ENCODE data around the gene RBM18.

Gene RBM18

GRCh38 chr9:122281368-122281767, 16.7 kb upstream of the RBM18 start:
- H3K36me3 ChIP-seq (ENCODE audit: insufficient read depth, low read depth, low read length), result peaks cover 55% of the 10 kb centered on the region

GRCh38 chr9:122277285-122277897, 12.8 kb upstream of the RBM18 start:
- peaks cover 47% of the 10 kb centered on the region for H3K36me3 ChIP-seq (ENCODE audit: insufficient read depth, low read depth, low read length)
- H3K27ac ChIP-seq (ENCODE audit: low read length), result no peak overlapping the region
- no peak overlapping the region for H3K9ac ChIP-seq (ENCODE audit: low read depth, low read length)
- peaks cover 11% of the 10 kb centered on the region for H3K9me3 ChIP-seq (ENCODE audit: insufficient read depth, low read depth, low read length)
- H3K4me1 ChIP-seq (ENCODE audit: insufficient read depth, low read length), result peaks cover 3% of the 10 kb centered on the region; the same call in 1 of the 2 replicates
- H3K27me3 ChIP-seq (ENCODE audit: insufficient read depth, low read length), result no peaks in the 10 kb centered on the region
- no peak overlapping the region for H3K4me3 ChIP-seq (ENCODE audit: low read length)

More at GRCh38 chr9:122281368-122281767, 16.7 kb upstream of the RBM18 start:
- Histone ChIP-seq H3K9ac (ENCODE audit: low read depth, low read length) (no peak overlapping the region), H3K4me3 (ENCODE audit: low read length) (no peak overlapping the region), H3K4me1 (ENCODE audit: insufficient read depth, low read length) (peaks cover 6% of the 10 kb centered on the region; the same call in 1 of the 2 replicates), H3K27me3 (ENCODE audit: insufficient read depth, low read length) (no peaks in the 10 kb centered on the region), H3K27ac (ENCODE audit: low read length) (no peak overlapping the region), H3K9me3 (ENCODE audit: insufficient read depth, low read depth, low read length) (peaks cover 11% of the 10 kb centered on the region)

GRCh38 chr9:122276096-122276495, 11.5 kb upstream of the RBM18 start:
- no peak overlapping the region for H3K27ac ChIP-seq (ENCODE audit: low read length)
- H3K4me1 ChIP-seq (ENCODE audit: insufficient read depth, low read length), result no peaks in the 10 kb centered on the region
- peaks cover 11% of the 10 kb centered on the region for H3K9me3 ChIP-seq (ENCODE audit: insufficient read depth, low read depth, low read length)
- H3K27me3 ChIP-seq (ENCODE audit: insufficient read depth, low read length), result no peaks in the 10 kb centered on the region
- peaks cover 44% of the 10 kb centered on the region for H3K36me3 ChIP-seq (ENCODE audit: insufficient read depth, low read depth, low read length)
- no peak overlapping the region for H3K9ac ChIP-seq (ENCODE audit: low read depth, low read length)
- no peak overlapping the region for H3K4me3 ChIP-seq (ENCODE audit: low read length)

- Histone ChIP-seq H3K9ac (ENCODE audit: low read depth, low read length) (no peak overlapping the region), H3K27ac (ENCODE audit: low read length) (no peak overlapping the region), H3K36me3 (ENCODE audit: insufficient read depth, low read depth, low read length) (peaks cover 35% of the 10 kb centered on the region), H3K27me3 (ENCODE audit: insufficient read depth, low read length) (no peaks in the 10 kb centered on the region), H3K4me1 (ENCODE audit: insufficient read depth, low read length) (no peaks in the 10 kb centered on the region), H3K4me3 (ENCODE audit: low read length) (no peak overlapping the region), H3K9me3 (ENCODE audit: insufficient read depth, low read depth, low read length) (peaks cover 11% of the 10 kb centered on the region)
These were observed 9.4 kb upstream of the RBM18 start for GRCh38 chr9:122274055-122274454.

- Histone ChIP-seq H3K27ac (ENCODE audit: low read length) (no peak overlapping the region), H3K9me3 (ENCODE audit: insufficient read depth, low read depth, low read length) (no peaks in the 10 kb centered on the region), H3K9ac (ENCODE audit: low read depth, low read length) (no peak overlapping the region), H3K4me3 (ENCODE audit: low read length) (no peak overlapping the region), H3K4me1 (ENCODE audit: insufficient read depth, low read length) (peaks cover 13% of the 10 kb centered on the region; the same call in 1 of the 2 replicates), H3K27me3 (ENCODE audit: insufficient read depth, low read length) (no peaks in the 10 kb centered on the region), H3K36me3 (ENCODE audit: insufficient read depth, low read depth, low read length) (peaks cover 21% of the 10 kb centered on the region)
These were observed 3.6 kb upstream of the RBM18 start for GRCh38 chr9:122268041-122268814.

- Histone ChIP-seq H3K9me3 (ENCODE audit: insufficient read depth, low read depth, low read length) (no peaks in the 10 kb centered on the region), H3K4me1 (ENCODE audit: insufficient read depth, low read length) (peaks cover 13% of the 10 kb centered on the region; the same call in 1 of the 2 replicates), H3K4me3 (ENCODE audit: low read length) (peak overlapping the region; percentile 99), H3K36me3 (ENCODE audit: insufficient read depth, low read depth, low read length) (peaks cover 12% of the 10 kb centered on the region), H3K27ac (ENCODE audit: low read length) (peak overlapping the region; percentile 72), H3K27me3 (ENCODE audit: insufficient read depth, low read length) (no peaks in the 10 kb centered on the region), H3K9ac (ENCODE audit: low read depth, low read length) (peak overlapping the region; percentile 93)
These were observed 692 bp upstream of the RBM18 start for GRCh38 chr9:122265149-122265915.

- Histone ChIP-seq H3K36me3 (ENCODE audit: insufficient read depth, low read depth, low read length) (peaks cover 25% of the 10 kb centered on the region), H3K9ac (ENCODE audit: low read depth, low read length) (peak overlapping the region; percentile 93), H3K4me1 (ENCODE audit: insufficient read depth, low read length) (peaks cover 13% of the 10 kb centered on the region; the same call in 1 of the 2 replicates), H3K4me3 (ENCODE audit: low read length) (peak overlapping the region; percentile 99), H3K27me3 (ENCODE audit: insufficient read depth, low read length) (no peaks in the 10 kb centered on the region), H3K27ac (ENCODE audit: low read length) (peak overlapping the region; percentile 72), H3K9me3 (ENCODE audit: insufficient read depth, low read depth, low read length) (no peaks in the 10 kb centered on the region)
These were observed 816 bp downstream of the RBM18 start for GRCh38 chr9:122263699-122264349.

GRCh38 chr9:122262073-122262472, 2.6 kb downstream of the RBM18 start:
- Histone ChIP-seq H3K27ac (ENCODE audit: low read length) (no peak overlapping the region), H3K9ac (ENCODE audit: low read depth, low read length) (no peak overlapping the region), H3K4me3 (ENCODE audit: low read length) (no peak overlapping the region), H3K4me1 (ENCODE audit: insufficient read depth, low read length) (peaks cover 13% of the 10 kb centered on the region; the same call in 1 of the 2 replicates), H3K36me3 (ENCODE audit: insufficient read depth, low read depth, low read length) (peaks cover 34% of the 10 kb centered on the region), H3K27me3 (ENCODE audit: insufficient read depth, low read length) (no peaks in the 10 kb centered on the region), H3K9me3 (ENCODE audit: insufficient read depth, low read depth, low read length) (no peaks in the 10 kb centered on the region)

GRCh38 chr9:122261469-122261881, 3.2 kb downstream of the RBM18 start:
- H3K27ac ChIP-seq (ENCODE audit: low read length), result no peak overlapping the region
- peaks cover 34% of the 10 kb centered on the region for H3K36me3 ChIP-seq (ENCODE audit: insufficient read depth, low read depth, low read length)
- H3K4me3 ChIP-seq (ENCODE audit: low read length), result no peak overlapping the region
- H3K4me1 ChIP-seq (ENCODE audit: insufficient read depth, low read length), result peaks cover 14% of the 10 kb centered on the region; the same call in 1 of the 2 replicates
- H3K9ac ChIP-seq (ENCODE audit: low read depth, low read length), result no peak overlapping the region
- no peaks in the 10 kb centered on the region for H3K27me3 ChIP-seq (ENCODE audit: insufficient read depth, low read length)
- H3K9me3 ChIP-seq (ENCODE audit: insufficient read depth, low read depth, low read length), result no peaks in the 10 kb centered on the region

- no peak overlapping the region for H3K9ac ChIP-seq (ENCODE audit: low read depth, low read length)
- no peaks in the 10 kb centered on the region for H3K9me3 ChIP-seq (ENCODE audit: insufficient read depth, low read depth, low read length)
- no peak overlapping the region for H3K27ac ChIP-seq (ENCODE audit: low read length)
- peaks cover 20% of the 10 kb centered on the region for H3K4me1 ChIP-seq (ENCODE audit: insufficient read depth, low read length)
- no peaks in the 10 kb centered on the region for H3K27me3 ChIP-seq (ENCODE audit: insufficient read depth, low read length)
- H3K4me3 ChIP-seq (ENCODE audit: low read length), result no peak overlapping the region
- peaks cover 41% of the 10 kb centered on the region for H3K36me3 ChIP-seq (ENCODE audit: insufficient read depth, low read depth, low read length)
These were observed 5.7 kb downstream of the RBM18 start for GRCh38 chr9:122258886-122259415.

- Histone ChIP-seq H3K27ac (ENCODE audit: low read length) (no peak overlapping the region), H3K27me3 (ENCODE audit: insufficient read depth, low read length) (no peaks in the 10 kb centered on the region), H3K36me3 (ENCODE audit: insufficient read depth, low read depth, low read length) (peaks cover 53% of the 10 kb centered on the region), H3K9me3 (ENCODE audit: insufficient read depth, low read depth, low read length) (no peaks in the 10 kb centered on the region), H3K9ac (ENCODE audit: low read depth, low read length) (no peak overlapping the region), H3K4me3 (ENCODE audit: low read length) (no peak overlapping the region), H3K4me1 (ENCODE audit: insufficient read depth, low read length) (peaks cover 27% of the 10 kb centered on the region)
These were observed 8.4 kb downstream of the RBM18 start for GRCh38 chr9:122256206-122256605.
